ENCODE results near the gene SUSD2.

GRCh38 chr22:24169439-24170058 lies 11.7 kb upstream of the SUSD2 start:
- TF ChIP-seq CTCF (IDR thresholded peaks at IDR 0.05; ENCODE audit: poor library complexity) (no peak), EZH2 (IDR thresholded peaks at IDR 0.05; ENCODE audit: borderline replicate concordance) (no peak), EZH2phosphoT487 (IDR thresholded peaks at IDR 0.05; ENCODE audit: low read depth, severe bottlenecking, unreplicated experiment) (no peak)
